GM21723 (cell line): ENCODE measurements around the gene MYO9A.

Experiments used
- ATAC-seq: cut with Tn5 transposase; IDR thresholded peaks from one replicate; pipeline ENCODE4 v1.9.1; 2021; ENCODE audit warnings: mild to moderate bottlenecking, moderate library complexity; ENCODE audit not compliant: unreplicated experiment

The MYO9A gene

GRCh38 chr15:71812966-71813722, 304.8 kb downstream of the MYO9A start:
- ATAC-seq, result no peak

GRCh38 chr15:71811752-71812735, 305.9 kb downstream of the MYO9A start:
- no peak for ATAC-seq

- ATAC-seq, result no peak
These were observed 306.8 kb downstream of the MYO9A start for GRCh38 chr15:71811036-71811736.

- no peak for ATAC-seq
These were observed 307.5 kb downstream of the MYO9A start, which contains the start of gene NR2E3 for GRCh38 chr15:71810256-71811035. Gene NR2E3 (plus strand): TSS chr15:71810554. CDS start chr15:71810744, 190 bp downstream.

- ATAC-seq, result no peak
These were observed 308.6 kb downstream of the MYO9A start for GRCh38 chr15:71809346-71809745.

DNA sequence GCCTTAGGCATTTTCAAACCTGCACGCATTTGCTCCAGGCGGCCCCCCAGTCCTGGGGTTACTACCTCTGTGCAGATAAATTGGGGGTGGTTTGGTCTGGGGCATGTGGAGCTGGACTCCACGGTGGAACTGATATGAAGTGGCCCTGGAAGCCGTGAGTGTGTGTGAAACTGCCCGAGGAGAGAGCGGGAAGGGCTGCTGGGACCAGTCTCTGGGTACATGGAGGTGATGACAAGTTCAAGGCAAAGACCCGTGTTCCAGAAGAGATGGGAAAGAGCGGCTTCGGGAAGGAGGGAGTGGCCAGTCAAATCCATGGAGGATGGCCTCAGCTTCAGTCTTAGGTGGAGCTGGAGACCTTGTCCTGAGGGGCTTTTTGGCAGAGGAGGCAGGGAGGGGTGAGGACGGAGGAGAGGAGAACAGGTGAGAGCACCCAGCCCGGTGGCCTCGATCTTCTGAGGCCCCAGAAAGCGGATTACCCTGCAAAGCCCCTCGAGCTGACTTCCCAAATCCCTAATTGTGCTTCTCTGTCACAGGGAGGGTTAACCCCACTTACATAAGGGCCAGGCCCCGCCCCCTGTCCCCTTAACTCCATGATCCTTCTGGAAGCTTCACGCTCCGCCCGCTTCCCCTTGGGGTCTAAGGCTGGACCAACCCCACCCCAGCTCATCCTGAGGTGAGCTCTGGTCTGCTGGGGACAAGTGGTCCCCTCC, 309.5 kb downstream of the MYO9A start:
- ATAC-seq, result no peak

DNA sequence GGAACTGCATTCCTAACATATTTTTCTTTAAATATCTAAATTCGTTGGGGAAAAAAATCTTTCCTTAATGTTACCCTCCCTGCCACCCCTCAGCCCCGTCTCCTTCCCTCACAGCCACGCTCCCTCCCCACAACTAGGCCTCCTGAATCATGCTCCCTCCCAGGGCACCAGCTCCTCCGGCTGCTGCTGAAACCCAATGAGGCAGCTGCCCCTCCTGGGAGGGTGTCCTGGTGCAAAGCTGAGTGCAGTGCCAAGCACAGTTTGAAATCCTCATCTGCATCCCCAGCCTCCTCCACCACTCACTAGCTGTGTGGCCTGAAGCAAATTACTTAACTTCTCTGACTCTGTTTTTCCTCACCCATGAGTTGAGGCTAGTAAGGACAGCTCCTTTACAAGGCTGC, 310.3 kb downstream of the MYO9A start:
- no peak for ATAC-seq

DNA sequence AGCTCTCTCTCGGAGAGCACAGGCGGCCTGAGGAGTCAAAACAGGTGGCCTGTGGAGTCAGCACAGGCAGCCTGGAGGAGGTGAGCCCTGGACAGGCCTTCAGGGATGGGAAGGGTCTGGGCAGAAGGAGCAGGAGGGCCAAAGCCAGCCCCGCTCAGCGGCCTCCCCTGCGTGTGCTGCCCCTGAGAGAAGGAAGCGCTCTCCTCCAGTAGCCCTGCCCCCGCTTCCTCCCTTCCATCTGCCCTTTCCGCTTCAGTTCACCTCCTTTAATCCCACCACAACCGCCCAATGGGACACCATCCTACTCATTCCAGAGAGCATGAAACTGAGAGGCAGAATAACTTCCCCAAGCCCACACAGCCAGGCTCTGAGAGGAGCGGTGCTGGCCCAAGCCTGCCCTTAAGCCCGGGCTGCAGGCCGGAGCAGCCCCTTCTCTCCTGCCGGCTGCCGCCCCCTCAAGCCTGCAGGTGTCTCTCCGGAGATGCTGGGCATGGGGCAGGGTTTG, 310.8 kb downstream of the MYO9A start:
- no peak for ATAC-seq

GRCh38 chr15:71806452-71806931, 311.5 kb downstream of the MYO9A start:
- ATAC-seq, result no peak

DNA sequence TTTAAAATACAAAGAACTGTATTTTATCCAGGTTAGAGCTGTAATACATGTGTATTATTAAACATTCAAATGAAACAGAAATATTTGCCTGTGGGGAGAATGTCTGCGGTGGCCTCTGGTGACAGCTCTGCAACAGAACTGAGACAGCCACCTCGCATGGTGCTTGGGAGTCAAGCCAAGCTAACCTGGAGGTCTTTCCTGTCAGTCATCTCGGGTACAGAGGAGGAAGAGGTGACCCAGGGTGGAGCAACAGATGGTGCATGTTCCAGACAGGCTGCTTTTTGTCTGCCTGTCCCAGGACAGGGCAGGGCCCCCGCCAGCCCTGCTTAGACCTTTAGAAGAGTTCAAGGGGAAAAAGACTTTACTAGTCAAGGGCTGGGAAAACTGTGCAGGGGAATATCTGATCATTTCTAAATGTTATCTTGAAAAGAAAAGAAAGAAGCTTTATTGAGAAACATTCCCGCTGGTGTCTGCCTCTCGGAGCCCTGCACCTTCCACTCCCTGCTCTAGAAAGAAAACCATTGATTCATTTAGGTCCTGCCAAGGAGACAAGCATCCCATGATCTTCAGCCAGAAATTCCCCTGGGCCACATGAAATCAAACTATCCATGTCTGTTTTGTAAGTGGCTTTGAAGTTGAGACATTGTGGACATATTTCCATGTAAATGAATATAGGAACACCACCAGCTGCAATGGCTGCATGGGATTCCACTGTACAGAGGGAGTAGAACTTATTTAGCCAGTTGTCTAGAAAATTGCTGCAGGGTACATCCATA, 313.1 kb downstream of the MYO9A start:
- peak; percentile 55 for ATAC-seq

GRCh38 chr15:71804226-71804625, 313.7 kb downstream of the MYO9A start:
- no peak for ATAC-seq

GRCh38 chr15:71802770-71803169, 315.2 kb downstream of the MYO9A start:
- no peak for ATAC-seq

GRCh38 chr15:71801935-71802655, 315.9 kb downstream of the MYO9A start:
- no peak for ATAC-seq

GRCh38 chr15:71800835-71801745, 316.9 kb downstream of the MYO9A start:
- ATAC-seq, result no peak

DNA sequence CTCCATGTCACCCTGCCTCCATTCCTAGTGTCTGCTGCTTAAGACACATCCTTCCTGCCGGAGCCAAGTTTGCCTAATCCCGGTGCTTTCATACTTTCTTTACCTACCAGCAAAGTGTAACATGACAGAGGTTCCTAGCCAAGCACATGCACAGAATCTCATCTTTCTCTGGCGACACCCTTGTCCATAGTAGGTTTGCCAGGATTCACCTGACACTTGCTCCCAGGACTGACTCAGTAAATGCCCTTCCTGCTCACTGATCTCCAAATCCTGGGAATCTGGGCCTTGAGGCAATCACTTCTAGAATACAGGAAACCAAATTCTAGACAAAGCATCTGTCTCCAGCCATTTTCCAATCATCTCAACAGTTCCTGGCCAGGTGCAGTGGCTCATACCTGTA, 317.8 kb downstream of the MYO9A start:
- ATAC-seq, result no peak

GRCh38 chr15:71798641-71799040, 319.3 kb downstream of the MYO9A start:
- no peak for ATAC-seq

DNA sequence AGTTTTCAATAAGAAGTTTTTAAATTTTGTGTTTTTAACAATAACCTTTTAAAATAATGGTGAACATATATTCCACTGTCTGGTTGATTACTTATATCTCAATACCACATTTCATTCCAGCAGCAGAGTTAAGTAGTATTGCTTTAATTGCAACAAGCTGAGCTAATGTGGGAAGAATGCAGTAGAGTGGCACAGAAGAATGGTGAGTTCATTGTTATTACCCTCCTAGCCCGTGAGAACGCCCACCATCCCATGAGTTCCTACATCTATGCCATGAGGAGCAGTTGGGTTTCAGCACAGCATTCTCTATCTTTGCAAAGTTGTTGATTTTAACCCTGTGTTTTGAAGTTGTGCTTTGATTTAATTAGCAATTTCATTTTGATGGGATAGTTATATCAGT, 325.4 kb downstream of the MYO9A start:
- ATAC-seq, result no peak
